NCI-H2081 treated with DMSO at 0.1 percent for 48 hours (cell line): ENCODE results near the gene LGALS9.
"Not testable (repeated sequence)": the region's sequence is repeated elsewhere in the genome, so short reads cannot be mapped to it uniquely, and the experiment has no call there.

Experiments
- DNase-seq: peaks from one replicate; lab custom pipeline; 2025; lab: John Stamatoyannopoulos, UW

Gene LGALS9

DNA sequence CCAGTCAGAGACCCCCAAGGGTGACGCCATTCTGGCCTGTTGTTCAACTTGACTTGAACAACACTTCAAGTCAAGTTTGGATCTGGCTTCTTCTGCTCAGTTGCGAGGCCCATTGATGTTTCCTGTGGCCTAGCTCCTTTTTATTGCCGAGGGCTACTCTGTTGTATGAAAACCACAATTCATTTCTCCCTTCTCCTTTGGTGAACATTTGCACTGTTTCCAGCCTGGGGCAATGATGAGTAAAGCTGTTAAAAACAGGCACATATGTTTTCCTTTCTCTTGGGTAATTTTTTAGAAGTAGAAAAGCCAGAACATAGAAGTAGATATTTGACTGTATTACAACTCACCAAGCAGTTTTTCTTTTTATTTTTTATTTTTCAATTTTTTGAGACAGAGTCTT is 1.7 kb upstream of the LGALS9 start:
- DNase-seq, result not testable (repeated sequence)

DNA sequence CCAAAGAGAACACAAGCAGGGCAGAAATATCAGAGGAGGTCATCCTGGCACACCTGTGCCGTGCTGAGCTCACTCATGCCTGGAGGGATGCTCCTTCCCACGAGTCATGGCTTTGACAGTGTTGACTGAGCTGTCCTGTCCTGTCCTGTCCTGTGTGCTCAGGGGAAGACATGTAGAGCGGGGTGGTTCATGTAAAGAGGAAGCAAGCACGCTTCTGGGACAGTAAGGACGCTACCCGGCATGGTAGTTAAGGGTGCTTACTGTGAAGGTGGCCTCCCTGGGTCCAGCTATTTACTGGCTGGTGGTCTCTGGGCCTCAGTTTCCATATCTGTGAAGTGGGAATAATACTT is 398 bp downstream of the LGALS9 start:
- DNase-seq, result no peak

DNA sequence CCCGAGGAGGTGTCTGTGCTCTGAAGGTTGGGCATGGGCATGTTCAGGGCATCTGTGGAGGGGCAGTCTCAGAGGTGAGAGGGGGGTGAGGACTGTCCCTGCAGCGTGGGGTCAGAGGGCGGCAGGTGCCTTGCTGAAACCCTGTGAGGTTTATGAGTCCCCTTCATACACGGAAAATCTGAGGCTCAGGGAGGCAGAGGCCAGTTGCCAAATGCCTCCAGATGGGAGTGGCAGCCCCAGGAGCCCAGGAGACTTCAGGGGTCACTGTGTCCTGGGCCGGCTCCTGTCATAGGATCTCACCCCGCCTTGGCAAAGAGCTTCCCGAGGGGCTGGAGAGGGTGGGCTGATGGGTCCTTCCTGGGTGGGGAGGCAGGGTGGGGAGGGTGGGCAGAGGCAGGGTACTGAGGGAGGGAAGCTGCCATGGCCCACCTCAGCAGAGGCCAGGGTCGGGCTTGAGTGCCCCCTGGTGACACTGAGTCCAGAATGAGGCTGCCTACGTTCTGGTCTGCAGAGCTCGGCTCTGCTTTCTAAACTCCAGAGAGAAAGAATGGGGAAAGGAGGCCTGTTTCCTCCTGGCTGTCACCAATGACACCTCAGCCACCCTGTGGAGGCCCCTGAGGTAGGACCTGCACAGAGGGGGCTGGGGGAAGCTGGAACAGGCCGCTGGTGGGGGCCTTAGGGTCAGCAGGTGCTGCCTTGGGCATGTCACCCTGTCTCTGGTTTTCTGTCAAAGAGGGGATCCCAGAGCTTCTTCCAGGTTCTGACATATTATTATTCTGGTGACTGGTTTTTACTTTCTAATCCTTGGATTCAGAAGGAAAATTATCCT is 1.1 kb downstream of the LGALS9 start:
- DNase-seq, result no peak

DNA sequence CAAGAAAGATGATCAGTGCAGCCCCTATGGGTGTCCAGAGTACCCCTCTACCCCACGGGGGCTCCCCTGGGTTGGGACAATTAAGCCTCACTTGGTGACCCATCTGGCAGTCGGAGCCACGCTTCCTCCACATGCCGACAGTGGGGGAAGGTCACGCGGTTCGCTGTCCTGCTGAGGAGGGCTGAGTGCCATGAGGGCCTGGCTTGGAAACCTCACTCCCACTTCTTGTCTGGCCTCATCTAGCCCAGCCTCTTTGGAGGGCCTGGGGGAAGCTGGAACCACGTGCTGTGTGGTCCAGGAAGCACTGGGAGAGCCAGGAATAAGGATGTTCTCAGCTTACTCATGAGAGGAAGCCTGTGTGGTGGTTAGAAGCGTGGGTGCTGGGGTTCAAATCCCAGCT is 1.8 kb downstream of the LGALS9 start:
- not testable (repeated sequence) for DNase-seq

DNA sequence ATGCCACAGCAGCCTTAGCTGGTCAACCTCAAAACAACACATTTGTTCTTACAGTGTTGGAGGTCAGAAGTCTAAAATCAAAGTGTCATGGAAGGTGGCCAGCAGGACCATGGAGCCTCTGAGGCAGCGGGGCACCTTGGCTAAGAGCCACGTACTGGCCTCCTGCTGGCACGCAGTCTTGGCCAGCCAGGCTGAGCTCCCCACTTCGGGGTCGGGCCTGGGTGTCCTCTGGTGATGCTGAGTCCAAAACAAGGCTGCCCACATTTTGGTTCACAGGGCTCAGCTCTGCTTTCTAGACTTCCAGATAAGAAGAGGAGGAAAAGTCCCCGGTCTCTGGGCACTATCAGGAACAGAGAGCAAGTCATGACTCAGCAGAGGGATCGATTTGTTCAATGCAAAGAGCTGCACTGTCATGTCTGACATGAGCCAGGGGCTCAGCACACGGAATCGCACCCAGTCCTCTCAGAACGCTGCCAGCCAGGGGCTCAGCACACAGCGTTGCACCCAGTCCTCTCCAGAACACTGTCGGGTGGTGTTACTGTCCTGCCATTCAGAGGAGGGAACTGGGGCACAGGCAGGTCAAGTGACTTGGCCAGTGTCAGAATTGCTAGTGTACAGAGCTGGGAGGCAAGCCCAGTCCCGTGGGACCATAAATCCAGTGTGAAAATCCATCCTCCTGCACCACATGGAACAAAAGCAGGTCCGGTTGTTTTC is 2.5 kb downstream of the LGALS9 start:
- DNase-seq, result no peak

DNA sequence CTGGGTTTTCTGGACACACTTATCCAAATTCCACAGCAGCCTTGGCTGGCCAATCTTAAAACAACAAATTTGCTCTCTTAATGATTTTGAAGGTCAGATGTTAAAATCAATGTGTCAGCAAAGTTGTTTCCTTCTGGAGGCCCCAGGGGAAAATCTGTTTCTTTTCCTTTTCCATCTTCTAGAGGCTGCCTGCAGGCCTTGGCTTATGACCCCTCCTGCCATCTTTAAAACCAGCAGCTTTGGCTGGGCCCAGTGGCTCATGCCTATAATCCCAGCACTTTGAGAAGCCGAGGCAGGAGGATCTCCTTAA is 3.0 kb downstream of the LGALS9 start:
- DNase-seq, result no peak

DNA sequence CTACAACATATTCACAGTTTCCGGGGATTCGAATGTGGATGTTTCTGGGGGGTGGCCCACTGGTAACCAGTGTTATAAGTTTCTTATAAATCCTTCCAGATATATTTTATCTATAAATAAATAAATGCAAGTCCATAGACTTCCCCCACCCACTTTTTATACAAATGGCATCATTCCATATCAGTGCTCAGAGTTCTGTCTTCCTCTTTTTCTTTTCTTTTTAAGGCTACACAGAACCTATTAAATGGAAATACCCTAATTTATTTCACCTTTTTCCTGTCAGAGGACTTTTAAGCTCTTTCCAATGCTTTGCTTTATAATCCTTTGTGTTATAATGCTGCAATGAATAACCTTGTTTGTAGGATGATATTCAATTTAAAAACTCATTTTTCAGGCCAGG is 3.8 kb downstream of the LGALS9 start:
- no peak for DNase-seq

DNA sequence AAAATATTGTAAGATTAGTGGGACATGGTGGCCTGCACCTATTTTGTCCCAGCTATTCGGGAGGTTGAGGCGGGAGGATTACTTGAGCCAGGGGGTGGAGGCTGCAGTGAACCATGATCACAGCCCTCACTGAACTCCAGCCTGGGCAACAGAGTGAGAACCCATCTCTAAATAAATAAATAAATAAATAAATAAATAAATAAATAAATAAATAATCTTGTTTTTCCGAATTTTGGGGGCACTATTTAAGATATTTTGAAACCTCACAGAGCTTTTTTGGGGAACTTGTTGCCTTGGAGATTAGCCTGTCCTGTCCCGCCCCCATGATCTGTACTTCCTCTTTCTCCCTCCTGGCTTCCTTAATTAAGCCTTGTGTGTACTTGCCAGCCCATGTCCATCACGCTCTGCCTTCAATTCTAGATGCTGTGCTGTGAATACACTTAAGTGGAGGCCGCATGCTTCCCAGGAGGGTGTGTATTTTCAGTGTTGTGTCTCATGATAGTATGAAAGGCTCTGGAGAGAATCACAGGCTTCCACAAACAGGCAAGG is 4.4 kb downstream of the LGALS9 start:
- no peak for DNase-seq

DNA sequence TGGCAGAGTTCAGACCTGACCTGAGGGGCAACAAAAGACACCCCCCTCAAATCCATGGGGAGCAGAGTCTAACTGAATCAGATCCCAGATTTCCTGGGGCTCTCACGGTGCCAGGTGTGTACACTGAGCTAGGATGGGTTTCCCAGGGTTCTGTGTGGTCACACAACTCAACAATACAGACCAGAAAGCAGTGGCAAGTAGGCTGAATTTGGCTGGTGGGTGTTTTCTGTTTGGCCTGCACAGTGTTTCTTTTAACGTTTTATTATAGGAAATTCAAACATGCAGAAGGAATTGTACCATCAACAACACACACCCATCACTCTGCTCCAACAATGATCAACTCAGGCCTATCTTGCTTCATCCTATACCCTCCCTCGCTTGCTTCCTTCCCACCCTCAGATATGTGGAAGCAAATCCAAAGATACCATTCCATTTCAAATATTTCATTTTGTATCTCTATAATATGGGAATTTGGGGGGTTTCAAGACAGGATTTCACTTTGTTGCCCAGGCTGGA is 5.1 kb downstream of the LGALS9 start:
- DNase-seq, result not testable (repeated sequence)

DNA sequence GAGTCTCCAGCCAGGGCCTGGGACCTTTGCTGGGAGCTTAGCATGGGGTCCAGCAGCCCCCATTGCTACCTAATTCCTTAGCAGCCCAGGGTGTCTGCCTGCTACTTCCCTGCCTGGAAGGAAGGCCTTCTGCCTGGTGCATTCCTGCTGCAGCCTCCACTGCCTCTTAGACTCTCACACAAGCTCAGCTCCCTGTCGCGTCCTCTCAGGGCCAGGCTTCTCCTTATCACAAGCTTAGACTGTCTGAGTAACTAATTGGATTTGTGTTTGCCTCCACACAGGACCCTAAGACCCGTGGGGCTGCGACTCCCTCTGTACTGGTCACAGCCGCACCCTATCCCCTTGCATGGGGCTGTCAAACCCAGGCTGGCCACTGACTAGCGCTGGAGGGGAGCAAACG is 6.8 kb downstream of the LGALS9 start:
- not testable (repeated sequence) for DNase-seq

DNA sequence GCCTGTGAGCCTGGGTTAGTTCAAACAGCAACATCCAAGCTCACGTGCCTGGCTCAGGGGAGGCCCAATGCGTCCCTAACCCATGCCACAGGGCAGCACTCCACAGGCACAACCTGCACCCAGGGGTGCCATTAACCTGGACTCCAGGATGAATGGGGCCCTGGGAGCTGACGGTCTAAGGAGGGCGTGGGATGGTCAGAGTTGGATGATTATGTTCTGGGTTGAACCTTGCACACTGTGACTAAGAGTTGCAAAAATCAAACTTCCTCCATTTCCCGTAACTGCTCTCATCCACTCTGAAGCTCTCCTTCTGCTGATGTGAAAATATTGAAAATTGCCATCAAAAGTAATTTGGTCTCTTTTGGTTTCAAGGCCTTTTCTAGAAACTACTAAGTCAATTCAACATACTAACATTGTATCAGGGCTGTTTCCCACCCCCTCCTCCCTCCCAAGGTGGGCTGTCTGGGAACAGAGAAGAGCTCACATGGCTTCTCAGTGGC is 7.5 kb downstream of the LGALS9 start:
- not testable (repeated sequence) for DNase-seq

DNA sequence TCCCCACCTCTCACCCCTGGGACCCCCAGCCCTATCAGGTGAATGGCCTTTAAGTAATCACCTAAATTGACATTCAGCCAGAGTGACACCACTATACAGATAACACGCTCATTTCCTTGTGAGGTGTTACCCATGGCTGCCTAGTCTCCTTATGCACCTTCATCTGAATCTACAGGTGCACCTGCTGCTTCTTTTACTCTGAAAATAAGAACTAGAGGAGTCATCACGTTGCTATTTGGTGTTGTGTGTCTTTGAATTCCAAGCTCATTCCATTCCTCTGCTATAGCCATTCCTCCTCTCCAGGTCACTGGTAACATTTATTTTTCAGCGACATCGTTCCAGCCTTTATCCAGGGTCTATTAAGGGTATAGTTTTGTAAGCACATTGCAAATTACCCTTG is 9.8 kb downstream of the LGALS9 start:
- no peak for DNase-seq

DNA sequence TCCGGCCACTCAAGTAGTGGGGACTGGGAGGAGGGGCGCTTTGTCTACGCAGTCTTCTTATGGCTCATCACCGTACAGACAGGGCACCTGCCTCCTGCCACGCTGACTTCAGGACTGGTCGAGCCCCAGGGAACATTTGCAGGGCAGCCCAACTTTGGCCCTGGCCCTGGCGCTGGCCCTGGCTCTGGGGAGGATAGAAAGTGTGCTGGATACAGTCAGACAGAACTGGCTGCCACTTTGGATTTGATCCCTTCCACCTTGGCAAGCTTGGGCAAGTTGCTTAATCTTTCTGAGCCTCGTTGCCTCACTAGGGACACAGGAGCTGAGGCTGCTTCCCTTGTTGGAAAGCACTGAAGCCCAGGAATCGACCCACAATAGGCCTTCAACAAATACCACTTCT is 13.6 kb downstream of the LGALS9 start:
- DNase-seq, result no peak

DNA sequence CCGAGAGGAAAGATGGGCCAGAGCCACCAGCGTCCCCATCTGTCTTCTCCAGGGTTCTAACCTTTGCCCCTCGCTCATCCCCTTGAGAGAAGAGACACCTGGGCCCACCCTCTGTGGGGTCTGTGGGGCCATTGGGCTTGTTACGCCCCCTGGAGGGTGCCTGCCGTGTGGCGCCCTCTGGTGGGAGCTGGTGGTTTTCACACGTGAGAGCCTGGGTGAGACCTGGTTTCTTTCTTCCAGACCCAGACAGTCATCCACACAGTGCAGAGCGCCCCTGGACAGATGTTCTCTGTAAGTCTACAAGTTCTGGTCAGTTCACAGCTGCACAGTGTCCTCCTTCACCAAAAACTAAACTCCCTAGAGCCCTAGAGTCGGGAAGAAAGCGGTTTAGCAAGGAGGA is 14.6 kb downstream of the LGALS9 start:
- not testable (repeated sequence) for DNase-seq

DNA sequence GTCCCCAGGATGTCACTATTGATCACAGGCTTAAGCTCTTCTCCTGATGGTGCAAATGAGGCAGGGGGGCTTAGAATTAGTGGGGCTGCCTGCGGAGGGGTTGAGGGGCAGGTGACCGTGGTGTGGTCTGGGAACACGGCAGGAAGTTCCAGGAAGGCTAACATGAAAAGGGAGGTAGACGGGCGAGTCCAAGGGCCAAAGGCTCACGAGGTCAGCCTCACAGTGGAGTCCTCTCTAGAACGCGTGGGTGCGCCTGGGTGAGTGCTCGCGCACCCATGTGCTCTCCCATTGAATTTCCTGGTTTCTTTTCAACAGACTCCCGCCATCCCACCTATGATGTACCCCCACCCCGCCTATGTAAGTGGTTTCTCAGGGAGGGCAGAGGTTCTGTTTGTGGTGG is 15.2 kb downstream of the LGALS9 start:
- no peak for DNase-seq

DNA sequence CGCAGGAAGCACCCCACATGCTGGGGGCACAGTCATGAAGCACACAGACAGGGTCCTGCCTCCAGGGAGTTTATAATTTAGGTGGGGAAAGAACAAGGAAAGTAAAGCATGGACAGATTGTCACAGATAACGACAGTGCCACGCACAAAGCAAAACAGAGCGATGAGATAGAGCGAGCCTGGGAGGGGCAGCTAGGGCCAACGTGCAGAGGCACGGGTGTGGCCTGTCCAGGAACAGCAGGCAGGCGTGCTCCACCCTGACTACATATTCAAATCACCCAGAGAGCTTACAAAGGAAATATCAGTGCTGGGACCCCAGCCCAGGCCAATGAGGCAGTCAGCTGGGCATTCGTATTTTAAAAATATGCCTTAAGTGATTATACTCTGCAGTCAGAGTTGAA is 16.8 kb downstream of the LGALS9 start:
- DNase-seq, result no peak

DNA sequence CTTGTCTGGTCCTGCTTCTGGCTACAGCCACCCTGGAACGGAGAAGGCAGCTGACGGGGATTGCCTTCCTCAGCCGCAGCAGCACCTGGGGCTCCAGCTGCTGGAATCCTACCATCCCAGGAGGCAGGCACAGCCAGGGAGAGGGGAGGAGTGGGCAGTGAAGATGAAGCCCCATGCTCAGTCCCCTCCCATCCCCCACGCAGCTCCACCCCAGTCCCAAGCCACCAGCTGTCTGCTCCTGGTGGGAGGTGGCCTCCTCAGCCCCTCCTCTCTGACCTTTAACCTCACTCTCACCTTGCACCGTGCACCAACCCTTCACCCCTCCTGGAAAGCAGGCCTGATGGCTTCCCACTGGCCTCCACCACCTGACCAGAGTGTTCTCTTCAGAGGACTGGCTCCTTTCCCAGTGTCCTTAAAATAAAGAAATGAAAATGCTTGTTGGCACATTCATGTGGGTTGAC is 18.2 kb downstream of the LGALS9 start:
- DNase-seq, result not testable (repeated sequence)

DNA sequence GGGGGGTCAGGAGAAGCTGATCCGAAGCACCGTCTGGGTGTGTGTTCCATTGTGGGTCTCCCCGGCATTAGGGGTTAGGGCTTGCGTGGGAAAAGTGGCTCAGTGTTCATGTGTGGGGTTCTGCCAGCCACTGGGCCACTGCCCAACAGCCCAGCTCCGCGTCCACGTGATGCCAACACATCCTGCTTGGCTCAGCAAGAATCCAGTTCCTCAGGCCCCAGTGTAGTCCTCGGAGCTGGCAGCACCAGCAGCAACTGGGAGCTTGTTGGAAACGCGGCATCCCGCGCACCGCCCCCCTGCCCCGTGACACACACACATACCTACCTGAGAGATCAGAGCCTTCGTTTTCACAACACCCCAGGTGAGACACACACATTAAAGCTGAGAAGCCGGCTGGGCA is 18.9 kb downstream of the LGALS9 start:
- no peak for DNase-seq

DNA sequence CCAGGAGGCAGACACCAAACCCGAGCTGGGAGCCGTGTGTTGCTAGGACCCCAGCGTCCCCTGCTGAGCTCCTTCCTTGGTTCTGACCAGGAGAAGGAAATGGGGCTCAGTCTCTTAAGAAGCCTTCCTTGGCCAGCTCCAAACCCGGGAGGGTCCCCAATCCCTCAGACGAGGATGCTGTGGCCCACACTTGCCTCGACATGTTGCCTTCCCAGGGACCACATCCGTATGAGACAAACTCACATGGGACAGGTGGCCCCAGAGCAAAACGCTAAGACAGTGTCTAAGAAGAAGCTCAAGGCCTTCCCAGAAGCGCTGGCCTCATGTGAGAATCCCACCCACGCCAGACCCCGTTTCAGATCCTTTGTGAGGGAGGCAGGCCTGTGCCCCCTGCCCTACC is 19.8 kb downstream of the LGALS9 start:
- DNase-seq, result no peak

DNA sequence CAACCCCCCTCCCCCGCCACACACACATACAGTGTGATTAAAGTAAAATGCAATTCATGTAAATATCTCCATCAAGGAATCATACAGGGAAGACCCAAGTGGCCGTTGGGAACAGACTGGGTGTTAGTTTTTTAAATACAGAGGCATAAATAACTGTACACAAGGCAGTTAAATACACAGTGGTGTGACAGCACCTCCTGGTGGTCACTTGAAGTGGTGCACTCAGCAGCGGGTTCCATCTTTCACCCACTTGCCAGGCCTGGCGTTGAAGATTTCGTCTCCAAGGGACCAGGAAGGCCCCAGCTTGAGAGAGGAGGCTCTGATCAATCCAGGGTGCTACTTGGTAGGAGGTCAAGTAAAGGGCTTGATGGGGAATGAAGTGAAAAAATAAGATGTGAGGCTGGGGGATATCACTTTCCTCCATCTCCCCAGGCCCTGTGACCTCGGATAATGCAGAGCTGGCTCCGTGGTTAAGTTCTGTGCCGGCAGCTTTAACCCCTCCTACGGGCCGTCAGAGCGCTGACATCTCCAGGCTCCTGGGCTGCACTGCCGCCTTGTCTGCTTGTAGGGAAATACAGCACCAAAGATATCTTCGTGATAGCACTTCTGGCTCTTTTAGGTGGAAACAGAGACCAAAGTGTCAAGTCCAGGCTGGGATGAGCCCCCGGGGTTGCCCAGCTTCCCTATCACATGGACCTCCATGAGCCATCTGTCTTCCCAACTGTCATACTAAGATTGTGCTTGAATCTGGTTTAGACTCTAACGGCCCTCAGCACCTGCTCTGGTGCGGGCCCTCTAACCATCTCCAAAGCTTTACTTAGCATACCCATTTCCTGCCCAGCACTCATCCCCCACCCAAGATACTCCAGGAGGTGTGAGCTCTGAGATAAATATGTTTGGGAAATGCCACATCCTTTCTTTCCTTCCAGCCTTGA is 20.7 kb downstream of the LGALS9 start:
- DNase-seq, result no peak

DNA sequence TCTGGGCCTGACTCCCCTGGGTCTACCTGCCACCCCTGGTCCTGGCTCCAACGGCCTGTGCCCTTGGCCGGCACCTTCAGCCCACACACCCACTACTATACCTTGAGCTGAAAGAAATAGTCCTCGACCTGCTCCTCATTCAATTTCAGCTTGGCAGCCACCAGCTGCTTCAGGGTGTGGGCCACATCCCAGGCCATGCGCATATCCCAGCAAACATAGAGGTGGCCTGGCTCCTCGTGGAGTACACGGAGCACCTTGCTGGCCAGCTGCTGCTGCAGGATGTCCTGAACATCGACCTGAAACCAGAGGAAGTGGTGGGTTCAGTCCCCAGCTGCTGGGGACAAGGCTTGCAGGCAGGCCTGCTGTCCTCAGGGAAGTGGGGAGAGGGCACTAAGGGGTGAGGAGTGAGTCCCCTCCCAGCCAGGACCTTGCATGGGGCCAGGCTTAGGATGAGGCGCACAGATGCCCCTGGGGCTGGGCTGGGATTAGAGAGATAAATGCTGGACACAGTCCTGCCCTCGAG is 22.5 kb downstream of the LGALS9 start:
- not testable (repeated sequence) for DNase-seq

DNA sequence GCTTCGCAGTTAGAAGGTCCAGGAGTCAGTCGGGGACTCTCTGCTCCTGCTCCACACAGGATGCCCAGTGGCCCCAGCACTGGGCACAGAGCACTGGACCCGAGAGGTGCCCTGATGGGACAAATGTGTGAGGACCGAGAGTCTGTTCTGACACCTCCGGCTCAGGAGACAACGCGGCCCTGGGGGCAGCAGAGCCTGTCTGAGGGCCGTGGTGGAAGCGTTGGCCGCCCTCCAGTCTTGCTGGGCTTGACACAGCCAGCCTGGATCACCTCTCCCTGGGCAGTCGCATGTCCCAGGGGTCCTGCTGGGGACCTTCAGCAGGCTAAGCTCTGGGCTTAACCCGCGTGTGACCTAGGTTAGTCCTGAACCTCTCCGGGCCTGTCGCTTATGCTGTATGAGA is 23.1 kb downstream of the LGALS9 start:
- DNase-seq, result no peak
